Natural killer cell (primary cell): ENCODE data around the gene PIK3AP1. TPM values are rescaled to one million over a fixed set of nuclear protein-coding genes. Genes with fewer than 3 reads are reported as not detected.

Source experiments
- ATAC-seq, 3 donors: fragments of 150-1000 bp in 2 of 3; fragments of 200-7000 bp in 1 of 3; cut with Tn5 transposase; 1 replicate in 1 of 3; 2 replicates in 2 of 3; pipeline ENCODE4 v1.10.0; 2021; ENCODE audit warnings: mild to moderate bottlenecking in 2 of 3, moderate library complexity in 2 of 3
- DNase-seq, 2 donors: peaks; one replicate each; pipeline versions ENCODE4 v3.0.0 to v3.0.0-alpha.2; 2013 to 2021; ENCODE audit warnings: mixed read lengths in 1 of 2
- H3K27ac ChIP-seq: one replicate; pipeline ENCODE4 v1.5.1; 2013; ENCODE audit warnings: mild to moderate bottlenecking, low read length
- H3K27me3 ChIP-seq: one replicate; pipeline ENCODE4 v1.6.1; 2013; ENCODE audit warnings: low read length; ENCODE audit not compliant: control insufficient read depth, insufficient read depth
- H3K36me3 ChIP-seq: one replicate; pipeline ENCODE4 v1.6.1; 2013; ENCODE audit warnings: low read length; ENCODE audit not compliant: control insufficient read depth, insufficient read depth
- H3K4me1 ChIP-seq: one replicate; pipeline ENCODE4 v1.6.1; 2013; ENCODE audit warnings: low read length; ENCODE audit not compliant: control insufficient read depth, insufficient read depth
- H3K4me3 ChIP-seq: one replicate; pipeline ENCODE4 v1.5.1; 2013; ENCODE audit warnings: low read length
- H3K9me3 ChIP-seq: one replicate; pipeline ENCODE4 v1.6.1; 2013; ENCODE audit warnings: low read length; ENCODE audit not compliant: control insufficient read depth, insufficient read depth
- H3K27ac Mint-ChIP-seq, 2 donors: one replicate each; pipeline ENCODE4 v1.8.0; 2022; ENCODE audit warnings: mild to moderate bottlenecking in 2 of 2, mixed read lengths in 2 of 2, moderate library complexity in 1 of 2
- H3K27me3 Mint-ChIP-seq, 2 donors: one replicate each; pipeline ENCODE4 v1.8.0; 2022; ENCODE audit warnings: low read depth in 2 of 2, mixed read lengths in 2 of 2
- H3K36me3 Mint-ChIP-seq: one replicate; pipeline ENCODE4 v1.8.0; 2022; ENCODE audit warnings: mixed read lengths
- H3K4me1 Mint-ChIP-seq, 2 donors: one replicate each; pipeline ENCODE4 v1.8.0; 2022; ENCODE audit warnings: mixed read lengths in 2 of 2
- H3K4me3 Mint-ChIP-seq: one replicate; pipeline ENCODE4 v1.8.0; 2022; ENCODE audit warnings: mild to moderate bottlenecking, moderate library complexity, mixed read lengths
- H3K9me3 Mint-ChIP-seq, 2 donors: one replicate each; pipeline ENCODE4 v1.8.0; 2022; ENCODE audit warnings: mixed read lengths in 2 of 2
- WGBS: methylation state at CpG from one replicate; pipeline ENCODE4 v1.1.7; 2013; ENCODE audit warnings: missing lambda C conversion rate; ENCODE audit not compliant: insufficient coverage; 5-methylcytosine and 5-hydroxymethylcytosine counted together
- intact Hi-C: fragments of 100-400 bp; cut with micrococcal nuclease; formaldehyde crosslinking; loops from one replicate; pipeline ENCODE4 v1.14.2; 2022
- total RNA-seq, 4 donors: library from RNA; stranded (reverse); fragments of 120-200 nt in 1 of 4; gene quantifications; one replicate each; pipeline versions ENCODE4 v1.2.3 to v1.2.4, GENCODE V29; 2013 to 2022
- TF ChIP-seq, protein P1 (sequence below): fragments of 200-600 bp; IDR thresholded peaks from one replicate; pipeline ENCODE4 v1.8.0; 2022; ENCODE audit warnings: antibody characterized with exemption

Gene PIK3AP1
- total RNA-seq, 3 donors from 2014 or later (not counting 1 experiment from before 2014, with no cell fraction given), result 95.3 to 137 (median 97.1) TPM

DNA sequence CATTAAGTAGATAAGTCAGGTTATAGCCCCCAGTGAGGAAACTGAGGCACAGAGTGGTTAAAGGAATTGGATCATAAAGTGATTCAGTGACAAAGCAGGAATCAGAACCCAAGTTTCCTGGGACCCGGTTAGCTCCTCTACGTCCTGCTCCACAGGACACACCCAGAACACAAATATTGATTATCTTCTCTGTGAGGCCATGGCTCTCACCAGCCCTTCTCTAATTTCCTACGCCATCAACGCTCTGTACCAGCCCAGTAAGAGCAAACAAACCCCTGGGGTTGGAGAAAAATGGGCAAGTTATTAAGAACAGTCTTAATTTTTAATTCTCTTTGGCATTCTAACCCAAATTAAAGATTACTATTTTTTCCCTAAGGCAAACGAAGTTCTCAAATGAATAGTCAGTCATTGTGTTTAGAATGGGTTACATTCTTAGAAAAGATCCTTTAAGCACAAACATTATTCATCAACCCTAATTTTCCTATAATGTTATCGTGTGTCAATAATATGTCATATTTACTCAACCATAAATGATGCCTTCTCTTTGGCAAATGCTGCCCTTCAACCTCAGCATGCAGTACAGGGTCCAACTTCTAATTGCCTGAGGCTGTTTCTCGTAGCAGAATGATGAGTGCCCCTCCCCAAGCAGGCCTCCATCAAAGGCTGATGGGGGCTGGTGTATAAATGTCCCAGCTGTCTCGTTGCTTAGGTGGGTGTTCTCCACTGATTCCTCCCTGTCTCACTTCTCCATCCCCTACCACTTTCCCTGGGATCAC is 108.1 kb downstream of the PIK3AP1 start:
- ATAC-seq (no peak), DNase-seq (no peak)
- Histone ChIP-seq H3K27ac (no peak overlapping the region), H3K36me3 (peaks cover 69% of the 10 kb centered on the region), H3K4me1 (peaks cover 18% of the 10 kb centered on the region), H3K27me3 (no peaks in the 10 kb centered on the region), H3K4me3 (no peak overlapping the region), H3K9me3 (no peaks in the 10 kb centered on the region)
- Mint-ChIP-seq H3K9me3 (no peaks in the 10 kb centered on the region), H3K4me1 (peaks cover 20 to 33% of the 10 kb centered on the region in 2 donors), H3K4me3 (no peak overlapping the region), H3K36me3 (peaks cover 9% of the 10 kb centered on the region), H3K27me3 (no peaks in the 10 kb centered on the region), H3K27ac (peak overlapping the region; percentile 54 to 77)
- WGBS, result 100% methylated on average over 6 of the region's 8 CpGs
- intact Hi-C loops, result no loop called here
- TF ChIP-seq, protein P1, sequence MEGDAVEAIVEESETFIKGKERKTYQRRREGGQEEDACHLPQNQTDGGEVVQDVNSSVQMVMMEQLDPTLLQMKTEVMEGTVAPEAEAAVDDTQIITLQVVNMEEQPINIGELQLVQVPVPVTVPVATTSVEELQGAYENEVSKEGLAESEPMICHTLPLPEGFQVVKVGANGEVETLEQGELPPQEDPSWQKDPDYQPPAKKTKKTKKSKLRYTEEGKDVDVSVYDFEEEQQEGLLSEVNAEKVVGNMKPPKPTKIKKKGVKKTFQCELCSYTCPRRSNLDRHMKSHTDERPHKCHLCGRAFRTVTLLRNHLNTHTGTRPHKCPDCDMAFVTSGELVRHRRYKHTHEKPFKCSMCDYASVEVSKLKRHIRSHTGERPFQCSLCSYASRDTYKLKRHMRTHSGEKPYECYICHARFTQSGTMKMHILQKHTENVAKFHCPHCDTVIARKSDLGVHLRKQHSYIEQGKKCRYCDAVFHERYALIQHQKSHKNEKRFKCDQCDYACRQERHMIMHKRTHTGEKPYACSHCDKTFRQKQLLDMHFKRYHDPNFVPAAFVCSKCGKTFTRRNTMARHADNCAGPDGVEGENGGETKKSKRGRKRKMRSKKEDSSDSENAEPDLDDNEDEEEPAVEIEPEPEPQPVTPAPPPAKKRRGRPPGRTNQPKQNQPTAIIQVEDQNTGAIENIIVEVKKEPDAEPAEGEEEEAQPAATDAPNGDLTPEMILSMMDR, result no peak

- Histone ChIP-seq H3K4me3 (no peak overlapping the region), H3K27ac (peak overlapping the region; percentile 52), H3K36me3 (peaks cover 63% of the 10 kb centered on the region), H3K27me3 (no peaks in the 10 kb centered on the region), H3K9me3 (no peaks in the 10 kb centered on the region), H3K4me1 (peaks cover 18% of the 10 kb centered on the region)
- Mint-ChIP-seq H3K27me3 (no peaks in the 10 kb centered on the region), H3K27ac (peak overlapping the region; percentile 77 to 86), H3K4me3 (no peak overlapping the region), H3K9me3 (no peaks in the 10 kb centered on the region), H3K36me3 (peaks cover 8% of the 10 kb centered on the region), H3K4me1 (peaks cover 25 to 31% of the 10 kb centered on the region in 2 donors)
- peak; percentile 75 to 92 (median 82) for ATAC-seq
- TF ChIP-seq, protein P1, result no peak
- peak in 1 of 2 donors; percentile 22 for DNase-seq
- WGBS, result 65% methylated on average over 4 of the region's 6 CpGs
- intact Hi-C loops, result no loop called here
These were observed 109.5 kb downstream of the PIK3AP1 start for GRCh38 chr10:96610817-96611216.

DNA sequence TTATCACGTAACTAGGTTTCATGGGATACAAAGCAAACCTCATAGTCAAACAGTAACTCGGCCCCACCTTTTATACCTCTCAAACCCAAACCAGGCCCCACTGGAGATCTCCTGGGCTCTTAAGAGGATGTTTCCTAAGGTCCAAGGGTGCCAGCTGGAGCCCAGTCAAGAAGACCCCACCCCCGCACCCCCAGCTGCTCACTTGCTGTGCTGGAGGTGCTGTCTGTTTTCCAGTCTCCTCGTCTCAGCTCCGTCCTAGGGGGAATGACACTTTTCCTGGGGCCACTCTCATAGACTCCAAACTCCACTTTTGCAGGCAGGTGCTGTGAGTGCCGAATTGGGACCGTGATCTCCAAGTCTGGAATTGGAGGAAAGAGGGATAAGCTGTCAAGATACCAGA is 110.8 kb downstream of the PIK3AP1 start:
- DNase-seq, result no peak
- no peaks in the 10 kb centered on the region for H3K9me3 ChIP-seq
- intact Hi-C loops, result no loop called here
- Mint-ChIP-seq H3K36me3 (peaks cover 8% of the 10 kb centered on the region), H3K27me3 (no peaks in the 10 kb centered on the region), H3K4me1 (peaks cover 21 to 25% of the 10 kb centered on the region in 2 donors), H3K9me3 (no peaks in the 10 kb centered on the region), H3K27ac (peak overlapping the region; percentile 77 to 86), H3K4me3 (no peak overlapping the region)
- ATAC-seq, result no peak
- H3K36me3 ChIP-seq, result peaks cover 58% of the 10 kb centered on the region
- H3K4me3 ChIP-seq, result no peak overlapping the region
- H3K27me3 ChIP-seq, result no peaks in the 10 kb centered on the region
- over 99% methylated on average over 7 of the region's 7 CpGs for WGBS
- TF ChIP-seq, protein P1, result no peak
- no peak overlapping the region for H3K27ac ChIP-seq
- H3K4me1 ChIP-seq, result peaks cover 18% of the 10 kb centered on the region
